HG02759 (cell line): ENCODE data around the gene SCTR.
A peak's percentile ranks its signal among the peaks of the same experiment; 100 is the strongest.

ENCODE experiments used
- ATAC-seq: cut with Tn5 transposase; IDR thresholded peaks from one replicate; pipeline ENCODE4 v1.9.1; 2021; ENCODE audit warnings: mild to moderate bottlenecking, moderate library complexity; ENCODE audit not compliant: unreplicated experiment

Gene SCTR

GRCh38 chr2:119431976-119432850, 92.1 kb downstream of the SCTR start:
- ATAC-seq = peak; percentile 5

- ATAC-seq = peak; percentile 76
Observed at GRCh38 chr2:119431155-119431975, 92.9 kb downstream of the SCTR start, which contains the start of gene TMEM37. TSS of gene TMEM37 (plus strand) at chr2:119431854. CDS start at chr2:119431904, 50 bp downstream.

GRCh38 chr2:119430023-119430498, 94.2 kb downstream of the SCTR start:
- ATAC-seq = no peak

- ATAC-seq = no peak
Observed at GRCh38 chr2:119429225-119429981, 94.9 kb downstream of the SCTR start.

DNA sequence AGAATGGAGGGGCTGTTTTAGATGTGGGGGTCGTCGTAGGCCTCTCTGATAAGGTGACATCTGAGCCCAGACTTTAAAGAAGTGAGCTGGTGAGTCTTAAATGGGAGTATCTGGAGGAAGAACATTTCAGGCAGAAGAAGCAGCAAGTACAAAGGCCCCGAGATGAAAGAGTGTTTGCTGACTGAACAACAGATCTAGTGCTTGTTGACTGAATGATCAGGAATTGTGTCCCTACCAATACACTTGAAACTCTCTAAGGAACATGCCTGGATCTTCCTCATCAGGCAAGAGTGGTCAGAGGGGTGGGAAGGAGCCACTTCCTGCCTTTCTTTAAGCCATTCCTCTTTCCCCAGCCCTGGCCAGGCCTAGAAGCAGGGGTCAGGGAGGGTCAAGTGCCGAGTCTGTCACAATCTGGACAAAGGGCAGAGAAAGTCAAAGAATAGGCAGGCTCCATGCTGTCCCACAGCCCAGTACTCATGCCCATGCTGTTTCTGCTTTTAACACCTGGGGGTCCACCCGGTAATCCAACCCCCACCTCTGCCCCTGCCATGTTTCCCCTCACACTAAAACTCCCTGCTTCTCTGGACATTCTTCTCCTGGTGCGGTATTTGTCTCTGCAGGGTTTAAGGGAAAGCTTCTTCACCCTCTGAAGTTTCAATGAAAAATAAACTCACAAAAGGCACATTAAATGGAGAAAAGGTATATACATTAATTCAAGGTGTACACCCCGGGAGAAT, 95.6 kb downstream of the SCTR start:
- no peak for ATAC-seq

- ATAC-seq = no peak
Observed at GRCh38 chr2:119427756-119428155, 96.5 kb downstream of the SCTR start.

DNA sequence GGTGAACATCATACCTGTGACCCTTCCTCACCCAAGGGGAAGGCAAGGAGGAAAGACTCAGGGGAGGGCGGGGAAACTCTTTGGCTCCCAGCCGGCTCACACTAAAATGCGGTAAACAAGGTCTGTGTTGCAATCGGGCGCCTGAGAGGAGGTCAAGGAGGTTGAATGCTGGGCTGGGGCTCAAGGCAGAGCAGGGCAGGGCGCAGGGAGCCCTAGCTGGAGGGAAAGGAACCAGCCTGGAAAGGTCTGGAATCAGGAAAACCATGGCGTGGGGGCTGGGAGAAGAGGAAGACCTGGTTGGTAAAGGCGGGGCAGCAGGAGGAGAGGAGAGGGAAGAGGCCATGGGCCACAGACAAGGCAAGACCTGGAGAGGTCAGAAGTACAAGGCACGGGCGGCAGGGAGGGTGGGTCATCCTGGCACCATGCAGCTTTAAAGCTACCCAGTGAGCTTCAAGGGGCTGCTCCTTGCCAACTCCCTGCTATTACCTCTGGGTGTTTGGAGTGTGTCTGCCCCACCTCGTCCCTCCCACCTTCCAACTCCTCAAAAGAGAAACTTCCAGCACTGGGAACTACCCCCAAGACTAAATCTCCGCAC, 97.4 kb downstream of the SCTR start:
- ATAC-seq = no peak

DNA sequence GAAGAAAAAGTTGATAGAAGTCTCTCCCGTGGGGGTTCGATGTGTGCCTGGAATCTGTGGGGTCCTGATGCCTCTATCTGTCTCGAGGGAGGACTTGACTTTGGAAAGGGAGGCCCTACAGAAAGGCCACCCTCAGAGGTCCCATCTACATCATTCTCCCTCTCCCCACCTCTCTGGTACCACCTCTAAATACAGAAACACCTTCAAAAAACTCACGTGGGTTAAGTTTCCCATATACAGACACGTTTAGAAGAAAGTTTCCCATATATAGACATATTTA, 97.9 kb downstream of the SCTR start:
- ATAC-seq = no peak

- no peak for ATAC-seq
Observed at GRCh38 chr2:119425620-119426395, 98.5 kb downstream of the SCTR start.

DNA sequence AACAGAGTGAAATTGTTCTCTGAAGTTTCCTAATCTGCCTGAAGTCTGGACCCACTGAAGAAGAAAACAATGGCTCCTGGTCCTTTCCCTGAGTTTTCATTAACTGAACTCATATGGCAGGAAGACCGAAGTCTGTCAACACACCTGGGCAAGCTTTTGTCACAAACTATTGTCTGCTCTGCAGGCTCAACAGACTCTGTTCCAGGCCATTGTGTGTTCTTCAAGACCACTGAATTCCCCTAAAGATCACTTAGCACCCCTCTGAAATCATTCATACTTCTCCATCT, 99.2 kb downstream of the SCTR start:
- no peak for ATAC-seq

- ATAC-seq = no peak
Observed at GRCh38 chr2:119424284-119425118, 99.8 kb downstream of the SCTR start.

- no peak for ATAC-seq
Observed at GRCh38 chr2:119423811-119424210, 100.5 kb downstream of the SCTR start.

GRCh38 chr2:119423108-119423444, 101.2 kb downstream of the SCTR start:
- no peak for ATAC-seq

GRCh38 chr2:119422360-119423107, 101.7 kb downstream of the SCTR start:
- no peak for ATAC-seq

GRCh38 chr2:119421741-119422140, 102.5 kb downstream of the SCTR start:
- no peak for ATAC-seq

DNA sequence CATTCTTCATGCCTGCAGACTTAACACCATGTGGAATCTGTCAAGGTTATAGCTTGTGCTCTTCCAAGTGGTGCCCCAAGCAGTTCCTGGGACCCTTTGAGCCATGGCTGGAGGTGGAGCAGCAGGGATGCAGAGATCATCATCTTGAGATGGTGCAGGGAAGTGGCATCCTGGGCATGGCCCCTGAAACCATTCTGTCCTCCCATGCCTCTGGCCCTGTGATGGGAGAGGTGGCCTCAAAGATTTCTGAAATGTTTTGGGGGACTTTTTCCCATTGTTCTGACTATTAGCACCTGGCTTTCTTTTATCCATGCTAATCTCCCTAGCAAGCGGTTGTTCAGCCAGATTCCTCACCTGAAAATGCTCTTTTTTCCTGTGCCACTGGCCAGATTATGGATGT, 103.0 kb downstream of the SCTR start:
- ATAC-seq = no peak

- ATAC-seq = no peak
Observed at GRCh38 chr2:119419803-119420508, 104.3 kb downstream of the SCTR start.

GRCh38 chr2:119419065-119419464, 105.2 kb downstream of the SCTR start:
- ATAC-seq = no peak
